Thoracic aorta (tissue), 2 donors: Measurements from ENCODE around the gene GPR34. TPM values are rescaled to one million over a fixed set of nuclear protein-coding genes. Genes with fewer than 3 reads are reported as not detected.

Source experiments
- ATAC-seq: fragments of 150-250 bp; one replicate; pipeline ENCODE4 v1.8.0; 2017; ENCODE audit warnings: low read depth; ENCODE audit not compliant: insufficient number of reproducible peaks, low FRiP score
- DNase-seq: peaks from one replicate; pipeline ENCODE4 v3.0.0-alpha.2; 2020; ENCODE audit warnings: low spot score
- H3K27ac ChIP-seq, 2 donors: fragments of 200-600 bp; sonication (generic); 1 replicate in 1 of 2; 2 replicates in 1 of 2; pipeline ENCODE4 v1.5.1; 2016; ENCODE audit warnings: mild to moderate bottlenecking in 2 of 2, moderate library complexity in 2 of 2
- H3K27me3 ChIP-seq: fragments of 200-600 bp; sonication (generic); replicated peaks from 2 replicates; pipeline ENCODE4 v1.6.0; 2016; ENCODE audit warnings: mild to moderate bottlenecking; ENCODE audit not compliant: insufficient read depth
- H3K36me3 ChIP-seq: fragments of 200-600 bp; sonication (generic); one replicate; pipeline ENCODE4 v1.5.1; 2016
- H3K4me1 ChIP-seq, 2 donors: fragments of 200-600 bp; sonication (generic); 1 replicate in 1 of 2; 2 replicates in 1 of 2; pipeline versions ENCODE4 v1.5.1 to v1.6.0; 2016; ENCODE audit warnings: low read depth in 2 of 2, mild to moderate bottlenecking in 1 of 2; ENCODE audit not compliant: control insufficient read depth in 1 of 2
- H3K4me3 ChIP-seq: fragments of 200-600 bp; sonication (generic); 2 replicates; pipeline ENCODE4 v1.5.1; 2016; ENCODE audit warnings: mild to moderate bottlenecking
- H3K9me3 ChIP-seq: fragments of 200-600 bp; sonication (generic); 2 replicates; pipeline ENCODE4 v1.5.1; 2016
- CTCF ChIP-seq: fragments of 200-600 bp; sonication (generic); IDR thresholded peaks from one replicate; pipeline ENCODE4 v1.5.1; 2019; ENCODE audit warnings: antibody characterized with exemption
- total RNA-seq, 2 donors: library from RNA; depleted of rRNA; stranded (reverse); fragments of >200 nt; gene quantifications; one replicate each; pipeline versions ENCODE4 v1.1.0 to v1.2.3, GENCODE V29; 2016

The GPR34 gene
- total RNA-seq, 2 donors from 2014 or later, result 28.0 to 38.6 TPM

- Histone ChIP-seq H3K27ac (no peak overlapping the region), H3K4me3 (no peak overlapping the region), H3K9me3 (peaks cover 2% of the 10 kb centered on the region), H3K4me1 (peaks cover 2 to 20% of the 10 kb centered on the region in 2 donors), H3K36me3 (no peaks in the 10 kb centered on the region), H3K27me3 (no peaks in the 10 kb centered on the region)
- no peak for DNase-seq
- ATAC-seq, result no peak
- TF ChIP-seq CTCF, result no peak
Measured at GRCh38 chrX:41721590-41721989, 32.8 kb downstream of the GPR34 start.

DNA sequence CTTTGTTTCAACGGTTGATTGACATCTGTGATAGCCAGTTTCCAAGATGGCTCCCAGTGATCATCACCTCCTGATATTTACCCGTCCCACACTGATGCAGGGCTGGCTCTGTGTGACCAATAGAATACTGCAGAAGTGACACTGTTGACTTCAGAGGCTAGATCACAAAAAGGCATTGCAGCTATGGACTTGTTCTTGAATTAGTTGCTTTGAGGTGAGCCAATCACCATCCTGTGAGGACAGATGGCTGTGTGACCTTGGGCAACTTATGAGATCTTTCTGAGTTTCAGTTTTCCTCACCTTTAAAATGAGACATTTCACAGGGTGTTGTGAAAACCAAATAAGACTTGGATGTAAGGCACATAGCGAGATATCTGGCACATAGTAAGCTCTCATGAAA lies 33.4 kb downstream of the GPR34 start:
- Histone ChIP-seq H3K27ac (no peak overlapping the region), H3K27me3 (no peaks in the 10 kb centered on the region), H3K9me3 (peaks cover 2% of the 10 kb centered on the region), H3K4me1 (peaks cover 2 to 20% of the 10 kb centered on the region in 2 donors), H3K4me3 (no peak overlapping the region), H3K36me3 (no peaks in the 10 kb centered on the region)
- no peak for DNase-seq
- ATAC-seq, result no peak
- no peak for TF ChIP-seq CTCF

DNA sequence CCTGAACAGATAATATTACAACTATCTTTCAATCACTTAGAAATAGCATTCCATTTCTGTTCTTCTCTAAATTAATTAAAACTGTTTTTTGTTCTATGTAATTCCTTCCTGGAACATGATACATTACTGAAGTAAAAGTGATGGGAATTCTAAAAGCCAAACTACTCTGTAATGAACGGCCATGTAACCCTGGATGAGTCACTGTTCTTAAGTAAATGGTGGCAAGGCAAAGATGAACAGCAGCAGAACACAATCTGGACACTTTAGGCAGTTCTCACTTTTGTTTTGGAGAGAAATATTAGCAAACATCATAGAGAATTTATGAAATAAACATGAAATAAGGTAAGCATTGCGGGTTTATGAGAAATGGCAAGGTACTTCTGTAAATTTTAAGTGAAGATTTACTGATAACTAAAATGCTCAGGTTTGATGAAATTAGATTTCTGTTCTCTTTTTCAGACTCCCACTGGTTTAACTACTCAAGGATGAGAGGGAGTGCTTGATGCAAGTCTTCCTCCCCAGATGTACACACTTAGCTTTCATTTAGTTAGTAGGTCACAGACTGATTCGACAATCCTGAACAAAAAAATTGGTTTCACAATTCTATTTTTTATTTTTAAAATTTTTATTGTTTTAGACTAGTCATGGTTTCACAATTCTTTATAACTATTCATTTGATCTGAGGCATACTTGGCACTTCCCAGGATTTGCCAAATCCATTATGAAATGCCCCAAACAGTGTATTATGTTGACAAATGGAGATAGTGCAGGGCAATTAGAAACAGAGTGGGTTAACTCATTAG lies 34.2 kb downstream of the GPR34 start:
- DNase-seq (no peak), ATAC-seq (no peak)
- Histone ChIP-seq H3K36me3 (no peaks in the 10 kb centered on the region), H3K27me3 (no peaks in the 10 kb centered on the region), H3K9me3 (peaks cover 2% of the 10 kb centered on the region), H3K4me3 (no peak overlapping the region), H3K27ac (peak overlapping the region in 1 of 2 donors; percentile 8), H3K4me1 (peaks cover 2 to 20% of the 10 kb centered on the region in 2 donors)
- no peak for TF ChIP-seq CTCF

DNA sequence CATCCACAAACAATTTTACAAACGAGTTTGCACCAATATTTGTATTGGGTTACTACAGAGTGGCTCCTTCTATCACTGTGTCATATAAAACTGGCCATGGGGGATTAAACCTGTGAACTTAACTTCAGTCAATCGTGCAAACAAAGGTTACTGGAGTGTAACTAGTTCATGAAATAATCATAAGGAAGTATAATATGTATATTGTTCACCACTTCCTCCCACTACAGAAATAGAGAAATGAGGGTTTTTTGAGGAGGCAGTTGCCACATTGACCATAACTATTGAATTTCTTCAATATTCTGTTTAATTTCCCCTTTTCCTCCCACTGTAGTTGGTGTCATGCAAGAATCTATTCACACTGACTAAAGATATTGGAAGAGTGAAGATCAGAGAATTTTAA lies 35.1 kb downstream of the GPR34 start, which contains the start of gene GPR82:
Gene GPR82, plus strand, starts transcription at position 356 of the 400 bp plus-strand sequence. CDS start 2,846 bp downstream, outside the sequence.
- Histone ChIP-seq H3K27me3 (no peaks in the 10 kb centered on the region), H3K36me3 (no peaks in the 10 kb centered on the region), H3K9me3 (peaks cover under 1% of the 10 kb centered on the region), H3K4me3 (no peak within 1 kb of the TSS), H3K27ac (peak within 1 kb of the TSS in 1 of 2 donors; percentile 8), H3K4me1 (peaks cover 2 to 20% of the 10 kb centered on the region in 2 donors)
- ATAC-seq, result no peak
- no peak for TF ChIP-seq CTCF
- DNase-seq, result no peak

DNA sequence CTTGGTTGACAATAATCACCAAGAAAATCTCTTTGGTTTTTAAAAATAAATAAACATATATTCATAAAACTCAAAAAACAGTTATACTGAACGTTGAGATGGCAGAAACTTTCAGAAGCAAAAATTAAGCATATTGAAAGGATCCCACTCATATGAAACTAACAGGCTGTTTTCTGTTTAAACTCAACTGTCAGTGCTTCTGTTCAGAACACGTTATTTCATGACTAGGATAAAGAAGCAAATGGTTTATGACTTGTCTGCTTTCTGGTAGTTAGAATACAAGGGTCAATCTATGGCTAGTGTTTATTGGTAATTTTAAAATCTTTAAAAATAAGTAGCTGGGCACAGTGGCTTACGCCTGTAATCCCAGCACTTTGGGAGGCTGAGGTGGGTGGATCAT lies 39.4 kb downstream of the GPR34 start:
- no peak overlapping the region for H3K4me3 ChIP-seq
- no peak for ATAC-seq
- H3K4me1 ChIP-seq, result peaks cover under 1 to 2% of the 10 kb centered on the region in 2 donors
- TF ChIP-seq CTCF, result no peak
- H3K36me3 ChIP-seq, result no peaks in the 10 kb centered on the region
- no peak for DNase-seq
- no peak overlapping the region for H3K27ac ChIP-seq
- H3K9me3 ChIP-seq, result no peaks in the 10 kb centered on the region
- no peaks in the 10 kb centered on the region for H3K27me3 ChIP-seq
